Suprapubic skin (tissue), 4 donors: ENCODE data around the gene CA12. TPM values are rescaled to one million over a fixed set of nuclear protein-coding genes. Genes with fewer than 3 reads are reported as not detected.

Experiments used
- DNase-seq, 2 donors: peaks; one replicate each; pipeline ENCODE4 v3.0.0-alpha.2; 2019; ENCODE audit warnings: low spot score in 2 of 2
- H3K27ac ChIP-seq: fragments of 200-600 bp; sonication (generic); one replicate; pipeline ENCODE4 v1.5.1; 2019
- H3K27me3 ChIP-seq: fragments of 200-600 bp; sonication (generic); one replicate; pipeline ENCODE4 v1.5.1; 2019
- H3K36me3 ChIP-seq: fragments of 200-600 bp; sonication (generic); one replicate; pipeline ENCODE4 v1.5.1; 2019
- H3K4me1 ChIP-seq: fragments of 200-600 bp; sonication (generic); one replicate; pipeline ENCODE4 v1.5.1; 2019
- H3K4me3 ChIP-seq: fragments of 200-600 bp; sonication (generic); one replicate; pipeline ENCODE4 v1.5.1; 2019; ENCODE audit warnings: mild to moderate bottlenecking
- H3K9me3 ChIP-seq: fragments of 200-600 bp; sonication (generic); one replicate; pipeline ENCODE4 v1.5.1; 2019
- EP300 ChIP-seq: sonication (generic); formaldehyde crosslinking; IDR thresholded peaks from one replicate; pipeline ENCODE4 v1.6.1; 2017; ENCODE audit warnings: antibody characterized with exemption
- POLR2A ChIP-seq, 2 donors: fragments of 450-650 bp; IDR thresholded peaks; one replicate each; pipeline ENCODE4 v1.6.1; 2017; ENCODE audit warnings: antibody characterized with exemption in 2 of 2, mild to moderate bottlenecking in 2 of 2, moderate library complexity in 2 of 2
- POLR2AphosphoS5 ChIP-seq, 3 donors: sonication (generic); formaldehyde crosslinking; IDR thresholded peaks; one replicate each; pipeline ENCODE4 v1.6.1; 2017; ENCODE audit warnings: antibody characterized with exemption in 3 of 3
- WGBS: methylation state at CpG from one replicate; pipeline ENCODE4 v1.1.5; 2018; 5-methylcytosine and 5-hydroxymethylcytosine counted together
- total RNA-seq, 4 donors: library from RNA; depleted of rRNA; stranded (reverse); fragments of >200 nt; gene quantifications; one replicate each; pipeline ENCODE4 v1.1.0, GENCODE V29; 2016
- TF ChIP-seq, protein P1 (sequence below), 2 donors: fragments of 200-600 bp in 1 of 2; fragments of 450-650 bp in 1 of 2; sonication (generic) in 1 of 2; IDR thresholded peaks; one replicate each; pipeline ENCODE4 v1.5.1; 2016 to 2019; ENCODE audit warnings: antibody characterized with exemption in 2 of 2, mild to moderate bottlenecking in 1 of 2, moderate library complexity in 1 of 2

Gene CA12
- total RNA-seq, 4 donors from 2014 or later, result 292 to 338 (median 317) TPM

DNA sequence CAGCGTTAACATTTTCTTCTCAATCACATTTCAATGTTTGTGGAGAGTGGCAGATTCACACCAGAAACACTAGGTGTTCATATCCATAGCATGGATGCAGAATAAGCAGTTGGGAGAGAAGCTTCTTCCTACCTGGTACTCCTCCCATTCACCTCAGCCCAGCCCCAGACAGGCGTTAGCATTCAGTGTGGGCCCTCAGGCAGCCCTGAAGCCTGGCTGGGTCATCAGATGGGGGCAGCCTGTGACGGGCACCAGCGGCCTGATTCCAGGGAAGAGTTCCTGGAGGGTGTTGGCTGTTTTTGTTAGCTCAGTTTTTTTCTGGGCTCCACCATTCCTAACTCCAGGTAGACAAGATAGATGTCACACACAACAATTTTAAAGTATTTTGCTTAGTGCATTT is 73.2 kb downstream of the CA12 start:
- no peak for DNase-seq

DNA sequence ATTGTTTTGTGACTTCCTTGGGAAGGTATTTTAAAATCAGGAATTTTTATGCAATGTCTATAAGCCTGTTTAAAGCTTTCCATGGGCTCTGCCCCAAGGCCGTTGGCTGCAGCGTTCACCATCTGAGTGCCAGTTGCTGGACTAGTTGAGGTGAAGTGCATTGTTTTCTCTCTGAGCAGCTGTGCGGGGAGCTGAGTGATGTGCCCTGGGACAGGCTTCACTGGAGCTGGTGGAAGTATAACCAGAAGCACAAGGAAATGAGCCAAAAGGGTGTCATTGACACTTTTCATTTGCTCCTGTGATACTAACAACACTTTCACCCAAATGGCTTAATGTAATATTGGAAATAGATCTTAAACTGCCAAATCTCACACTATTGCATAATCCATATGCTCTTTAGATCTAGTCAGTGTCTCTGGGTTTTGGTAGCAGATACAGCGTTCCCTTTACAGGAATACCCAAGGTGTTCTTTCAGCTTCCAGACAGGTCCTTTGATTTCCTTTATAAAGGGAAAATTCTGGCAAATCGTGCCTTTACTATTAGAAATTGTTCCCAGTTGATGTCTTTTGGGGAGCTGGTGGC is 75.1 kb downstream of the CA12 start:
- Histone ChIP-seq H3K4me3 (no peak overlapping the region), H3K27ac (no peak overlapping the region), H3K36me3 (peaks cover 44% of the 10 kb centered on the region), H3K4me1 (peaks cover 10% of the 10 kb centered on the region), H3K9me3 (no peaks in the 10 kb centered on the region), H3K27me3 (no peaks in the 10 kb centered on the region)
- WGBS, result 74% methylated on average over 5 of the region's 5 CpGs
- TF ChIP-seq EP300, result no peak
- TF ChIP-seq, protein P1, sequence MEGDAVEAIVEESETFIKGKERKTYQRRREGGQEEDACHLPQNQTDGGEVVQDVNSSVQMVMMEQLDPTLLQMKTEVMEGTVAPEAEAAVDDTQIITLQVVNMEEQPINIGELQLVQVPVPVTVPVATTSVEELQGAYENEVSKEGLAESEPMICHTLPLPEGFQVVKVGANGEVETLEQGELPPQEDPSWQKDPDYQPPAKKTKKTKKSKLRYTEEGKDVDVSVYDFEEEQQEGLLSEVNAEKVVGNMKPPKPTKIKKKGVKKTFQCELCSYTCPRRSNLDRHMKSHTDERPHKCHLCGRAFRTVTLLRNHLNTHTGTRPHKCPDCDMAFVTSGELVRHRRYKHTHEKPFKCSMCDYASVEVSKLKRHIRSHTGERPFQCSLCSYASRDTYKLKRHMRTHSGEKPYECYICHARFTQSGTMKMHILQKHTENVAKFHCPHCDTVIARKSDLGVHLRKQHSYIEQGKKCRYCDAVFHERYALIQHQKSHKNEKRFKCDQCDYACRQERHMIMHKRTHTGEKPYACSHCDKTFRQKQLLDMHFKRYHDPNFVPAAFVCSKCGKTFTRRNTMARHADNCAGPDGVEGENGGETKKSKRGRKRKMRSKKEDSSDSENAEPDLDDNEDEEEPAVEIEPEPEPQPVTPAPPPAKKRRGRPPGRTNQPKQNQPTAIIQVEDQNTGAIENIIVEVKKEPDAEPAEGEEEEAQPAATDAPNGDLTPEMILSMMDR (IDR thresholded peaks at IDR 0.05), result no peak
- no peak for TF ChIP-seq POLR2AphosphoS5 (IDR thresholded peaks at IDR 0.05)
- no peak for TF ChIP-seq POLR2A (IDR thresholded peaks at IDR 0.05)
- no peak for DNase-seq

More for the DNA sequence above, 73.2 kb downstream of the CA12 start:
- WGBS, result 85% methylated on average over 3 of the region's 4 CpGs
- Histone ChIP-seq H3K36me3 (peaks cover 27% of the 10 kb centered on the region), H3K4me1 (peaks cover 10% of the 10 kb centered on the region), H3K9me3 (no peaks in the 10 kb centered on the region), H3K27me3 (no peaks in the 10 kb centered on the region), H3K27ac (no peak overlapping the region), H3K4me3 (no peak overlapping the region)
- TF ChIP-seq POLR2AphosphoS5 (IDR thresholded peaks at IDR 0.05) (no peak), POLR2A (IDR thresholded peaks at IDR 0.05) (no peak), EP300 (no peak)
- TF ChIP-seq, protein P1 (IDR thresholded peaks at IDR 0.05), result no peak

DNA sequence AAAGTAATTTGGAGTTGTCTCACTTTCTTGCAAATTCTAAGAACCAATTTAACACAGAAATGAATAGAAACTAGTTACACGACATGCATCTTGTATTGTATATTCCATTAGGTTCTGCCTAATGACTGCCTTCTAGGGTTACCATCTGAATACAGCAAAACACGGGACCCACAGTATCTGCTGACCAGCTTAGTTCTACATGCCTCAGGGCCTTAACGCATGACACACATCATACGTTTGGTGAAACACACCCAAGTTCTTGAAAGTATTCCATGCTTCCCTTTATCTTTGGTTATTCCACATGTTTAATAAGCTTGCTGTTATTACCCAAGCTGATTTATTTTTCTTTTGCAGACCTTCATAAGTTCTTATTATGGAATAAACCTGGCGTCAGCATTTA is 76.4 kb downstream of the CA12 start:
- DNase-seq, result no peak
- H3K4me1 ChIP-seq, result peaks cover 10% of the 10 kb centered on the region
- H3K36me3 ChIP-seq, result peaks cover 44% of the 10 kb centered on the region
- no peak overlapping the region for H3K4me3 ChIP-seq
- no peaks in the 10 kb centered on the region for H3K27me3 ChIP-seq
- TF ChIP-seq, protein P1 (IDR thresholded peaks at IDR 0.05), result no peak
- no peak for TF ChIP-seq POLR2A (IDR thresholded peaks at IDR 0.05)
- 70% methylated on average over 5 of the region's 5 CpGs for WGBS
- H3K27ac ChIP-seq, result no peak overlapping the region
- H3K9me3 ChIP-seq, result no peaks in the 10 kb centered on the region

DNA sequence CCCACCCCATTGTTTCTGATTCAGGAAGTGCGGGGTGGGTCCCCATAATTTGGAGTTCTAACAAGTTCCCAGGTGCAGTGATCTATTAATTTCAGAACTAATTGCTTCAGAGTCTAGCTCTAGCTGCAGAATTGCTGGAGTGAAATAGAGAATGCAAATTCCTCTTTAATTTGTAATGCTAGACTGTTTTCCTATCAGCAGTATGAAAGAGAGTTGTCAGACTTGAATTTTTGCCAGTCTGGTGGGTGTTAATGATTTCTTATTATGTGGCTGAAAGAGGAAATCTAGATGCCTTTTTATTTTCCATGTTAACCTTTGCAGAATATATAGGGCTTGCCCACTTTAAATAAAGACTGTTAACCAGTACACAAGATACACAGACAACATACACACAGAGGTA is 80.6 kb downstream of the CA12 start:
- DNase-seq, result no peak
- Histone ChIP-seq H3K9me3 (no peaks in the 10 kb centered on the region), H3K36me3 (peaks cover 43% of the 10 kb centered on the region), H3K27ac (no peak overlapping the region), H3K4me3 (no peak overlapping the region), H3K4me1 (no peaks in the 10 kb centered on the region), H3K27me3 (no peaks in the 10 kb centered on the region)
- 78% methylated on average over 1 of the region's 1 CpG for WGBS
- TF ChIP-seq, protein P1 (IDR thresholded peaks at IDR 0.05), result no peak
- TF ChIP-seq POLR2A (IDR thresholded peaks at IDR 0.05) (no peak), POLR2AphosphoS5 (IDR thresholded peaks at IDR 0.05) (no peak), EP300 (no peak)

DNA sequence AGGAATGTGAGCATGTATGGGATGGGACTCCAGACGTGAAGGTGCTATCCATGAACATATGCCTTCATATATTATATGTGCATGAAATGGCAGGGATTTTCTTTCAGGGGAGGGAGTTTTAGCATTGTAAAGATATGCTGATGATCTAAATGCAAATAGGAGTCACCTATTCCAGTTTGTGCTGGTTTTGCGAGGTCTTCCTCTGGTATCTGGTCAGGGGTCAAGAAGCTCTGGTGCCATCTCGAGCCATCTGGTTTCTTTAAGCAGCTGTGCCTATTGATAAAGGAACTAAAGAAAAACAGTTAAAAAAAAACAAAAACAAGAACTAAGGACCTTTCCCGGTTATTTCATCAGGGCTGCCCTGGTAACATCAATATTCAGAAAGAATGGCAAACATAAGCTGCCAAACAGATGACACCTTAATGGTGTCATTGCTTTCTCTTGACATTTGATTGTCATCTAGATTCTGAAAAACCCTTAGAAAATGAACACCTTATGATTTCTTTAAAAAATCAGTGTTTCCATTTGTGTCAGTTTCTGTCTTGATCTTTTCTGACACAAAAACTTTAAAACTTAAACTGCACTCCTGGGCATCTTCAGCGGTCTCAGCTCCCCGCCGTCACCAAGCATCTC is 81.6 kb downstream of the CA12 start:
- no peak for DNase-seq
- Histone ChIP-seq H3K9me3 (no peaks in the 10 kb centered on the region), H3K27me3 (no peaks in the 10 kb centered on the region), H3K4me3 (no peak overlapping the region), H3K36me3 (peaks cover 34% of the 10 kb centered on the region), H3K27ac (no peak overlapping the region), H3K4me1 (no peaks in the 10 kb centered on the region)
- WGBS, result 92% methylated on average over 7 of the region's 7 CpGs
- TF ChIP-seq POLR2A (IDR thresholded peaks at IDR 0.05) (no peak), EP300 (no peak), POLR2AphosphoS5 (IDR thresholded peaks at IDR 0.05) (no peak)
- TF ChIP-seq, protein P1 (IDR thresholded peaks at IDR 0.05), result no peak
